ENCODE measurements around the gene RNPEP.

Gene RNPEP

GRCh38 chr1:202034683-202035462 is 52.4 kb downstream of the RNPEP start:
- H3K23ac ChIP-seq (ENCODE audit: low read length), result no peak overlapping the region
- peak overlapping the region; percentile 83 for H2BK12ac ChIP-seq (ENCODE audit: low read length)
- peaks cover 11% of the 10 kb centered on the region for H3K79me1 ChIP-seq (ENCODE audit: low read length)
- H3K18ac ChIP-seq (ENCODE audit: low read length), result peak overlapping the region; percentile 92
- H2BK120ac ChIP-seq (ENCODE audit: insufficient read depth, low read length, poor library complexity), result peak overlapping the region; percentile 95
- H2BK5ac ChIP-seq (ENCODE audit: low read depth, low read length, poor library complexity), result peak overlapping the region; percentile 91
- H3K79me2 ChIP-seq (ENCODE audit: control insufficient read depth, insufficient read depth, low read length, poor library complexity), result peaks cover 4% of the 10 kb centered on the region
- no peaks in the 10 kb centered on the region for H3K36me3 ChIP-seq (ENCODE audit: control insufficient read depth in 1 of 2, insufficient read depth in 2 of 2, low read length in 2 of 2)
- H3K27ac ChIP-seq (ENCODE audit: low read depth, low read length), result peak overlapping the region; percentile 79
- peak overlapping the region; percentile 4 for H3K4ac ChIP-seq (ENCODE audit: low read depth, low read length)
- H3K4me3 ChIP-seq (ENCODE audit: low read depth, low read length), result no peak overlapping the region
- H3K4me1 ChIP-seq (ENCODE audit: control insufficient read depth in 1 of 2, insufficient read depth in 2 of 2, low read length in 2 of 2), result peaks cover 7 to 8% of the 10 kb centered on the region in 2 experiments
- H4K8ac ChIP-seq (ENCODE audit: low read depth, low read length), result peak overlapping the region; percentile 61
- peak overlapping the region; percentile 82 for H2AK5ac ChIP-seq (ENCODE audit: low read length)
- DNase-seq, result peak; percentile 98
- peak overlapping the region; percentile 90 for H4K91ac ChIP-seq (ENCODE audit: low read depth, low read length)
- H3K9ac ChIP-seq (ENCODE audit: low read length), result peak overlapping the region; percentile 10
- no CpG with 5 or more reads among the region's 20 CpGs for WGBS (ENCODE audit: extremely low coverage, insufficient coverage, insufficient read length)
- peak overlapping the region; percentile 62 for H3K14ac ChIP-seq (ENCODE audit: low read length)
- peak overlapping the region; percentile 77 for H2AFZ ChIP-seq (ENCODE audit: insufficient read depth, low read length, poor library complexity)
- H3K4me2 ChIP-seq (ENCODE audit: low read length), result peak overlapping the region; percentile 54
- H3K9me3 ChIP-seq (ENCODE audit: insufficient read depth, low read depth, low read length), result no peaks in the 10 kb centered on the region
- peak overlapping the region; percentile 4 for H4K12ac ChIP-seq (ENCODE audit: low read depth, low read length)
- H3K27me3 ChIP-seq (ENCODE audit: insufficient read depth, low read length), result no peaks in the 10 kb centered on the region

GRCh38 chr1:202036595-202037387 is 54.3 kb downstream of the RNPEP start:
- peaks cover 4% of the 10 kb centered on the region for H3K79me2 ChIP-seq (ENCODE audit: control insufficient read depth, insufficient read depth, low read length, poor library complexity)
- H2AK5ac ChIP-seq (ENCODE audit: low read length), result peak overlapping the region; percentile 6
- H3K23ac ChIP-seq (ENCODE audit: low read length), result no peak overlapping the region
- H3K27ac ChIP-seq (ENCODE audit: low read depth, low read length), result no peak overlapping the region
- H3K36me3 ChIP-seq (ENCODE audit: control insufficient read depth in 1 of 2, insufficient read depth in 2 of 2, low read length in 2 of 2), result no peaks in the 10 kb centered on the region
- H4K12ac ChIP-seq (ENCODE audit: low read depth, low read length), result no peak overlapping the region
- peak overlapping the region; percentile 5 for H2BK120ac ChIP-seq (ENCODE audit: insufficient read depth, low read length, poor library complexity)
- no peak overlapping the region for H3K4me3 ChIP-seq (ENCODE audit: low read depth, low read length)
- H3K4ac ChIP-seq (ENCODE audit: low read depth, low read length), result no peak overlapping the region
- no peak for DNase-seq
- H3K14ac ChIP-seq (ENCODE audit: low read length), result no peak overlapping the region
- no peaks in the 10 kb centered on the region for H3K9me3 ChIP-seq (ENCODE audit: insufficient read depth, low read depth, low read length)
- no peak overlapping the region for H3K4me2 ChIP-seq (ENCODE audit: low read length)
- H3K79me1 ChIP-seq (ENCODE audit: low read length), result peaks cover 11% of the 10 kb centered on the region
- no peak overlapping the region for H2AFZ ChIP-seq (ENCODE audit: insufficient read depth, low read length, poor library complexity)
- peaks cover 7 to 8% of the 10 kb centered on the region in 2 experiments for H3K4me1 ChIP-seq (ENCODE audit: control insufficient read depth in 1 of 2, insufficient read depth in 2 of 2, low read length in 2 of 2)
- no peaks in the 10 kb centered on the region for H3K27me3 ChIP-seq (ENCODE audit: insufficient read depth, low read length)
- WGBS (ENCODE audit: extremely low coverage, insufficient coverage, insufficient read length), result no CpG with 5 or more reads among the region's 9 CpGs
- H2BK12ac ChIP-seq (ENCODE audit: low read length), result peak overlapping the region; percentile 76
- H3K9ac ChIP-seq (ENCODE audit: low read length), result no peak overlapping the region
- H3K18ac ChIP-seq (ENCODE audit: low read length), result no peak overlapping the region
- no peak overlapping the region for H4K91ac ChIP-seq (ENCODE audit: low read depth, low read length)
- H2BK5ac ChIP-seq (ENCODE audit: low read depth, low read length, poor library complexity), result no peak overlapping the region
- no peak overlapping the region for H4K8ac ChIP-seq (ENCODE audit: low read depth, low read length)

GRCh38 chr1:202037706-202038296 is 55.4 kb downstream of the RNPEP start:
- Histone ChIP-seq H3K9me3 (ENCODE audit: insufficient read depth, low read depth, low read length) (no peaks in the 10 kb centered on the region), H4K91ac (ENCODE audit: low read depth, low read length) (no peak overlapping the region), H4K8ac (ENCODE audit: low read depth, low read length) (no peak overlapping the region), H3K9ac (ENCODE audit: low read length) (no peak overlapping the region), H2BK120ac (ENCODE audit: insufficient read depth, low read length, poor library complexity) (no peak overlapping the region), H3K79me2 (ENCODE audit: control insufficient read depth, insufficient read depth, low read length, poor library complexity) (peaks cover 4% of the 10 kb centered on the region), H2BK5ac (ENCODE audit: low read depth, low read length, poor library complexity) (no peak overlapping the region), H3K14ac (ENCODE audit: low read length) (no peak overlapping the region), H2AK5ac (ENCODE audit: low read length) (no peak overlapping the region), H3K4ac (ENCODE audit: low read depth, low read length) (no peak overlapping the region), H3K4me3 (ENCODE audit: low read depth, low read length) (no peak overlapping the region), H2BK12ac (ENCODE audit: low read length) (no peak overlapping the region), H3K23ac (ENCODE audit: low read length) (no peak overlapping the region), H3K27ac (ENCODE audit: low read depth, low read length) (no peak overlapping the region), H2AFZ (ENCODE audit: insufficient read depth, low read length, poor library complexity) (no peak overlapping the region), H3K18ac (ENCODE audit: low read length) (no peak overlapping the region), H3K36me3 (ENCODE audit: control insufficient read depth in 1 of 2, insufficient read depth in 2 of 2, low read length in 2 of 2) (no peaks in the 10 kb centered on the region), H3K4me2 (ENCODE audit: low read length) (no peak overlapping the region), H3K79me1 (ENCODE audit: low read length) (peaks cover 11% of the 10 kb centered on the region), H3K4me1 (ENCODE audit: control insufficient read depth in 1 of 2, insufficient read depth in 2 of 2, low read length in 2 of 2) (peaks cover 7 to 8% of the 10 kb centered on the region in 2 experiments), H4K12ac (ENCODE audit: low read depth, low read length) (no peak overlapping the region), H3K27me3 (ENCODE audit: insufficient read depth, low read length) (no peaks in the 10 kb centered on the region)
- peak in 1 of 2 donors; percentile 58 for DNase-seq
- no CpG with 5 or more reads among the region's 4 CpGs for WGBS (ENCODE audit: extremely low coverage, insufficient coverage, insufficient read length)

- no peak overlapping the region for H2BK120ac ChIP-seq (ENCODE audit: insufficient read depth, low read length, poor library complexity)
- no peaks in the 10 kb centered on the region for H3K9me3 ChIP-seq (ENCODE audit: insufficient read depth, low read depth, low read length)
- peak overlapping the region; percentile 39 for H3K4me3 ChIP-seq (ENCODE audit: low read depth, low read length)
- no peak overlapping the region for H4K12ac ChIP-seq (ENCODE audit: low read depth, low read length)
- no peak overlapping the region for H3K4ac ChIP-seq (ENCODE audit: low read depth, low read length)
- no peak overlapping the region for H3K14ac ChIP-seq (ENCODE audit: low read length)
- no peak overlapping the region for H2AFZ ChIP-seq (ENCODE audit: insufficient read depth, low read length, poor library complexity)
- no peaks in the 10 kb centered on the region for H3K36me3 ChIP-seq (ENCODE audit: control insufficient read depth in 1 of 2, insufficient read depth in 2 of 2, low read length in 2 of 2)
- H2AK5ac ChIP-seq (ENCODE audit: low read length), result no peak overlapping the region
- no peak overlapping the region for H3K4me2 ChIP-seq (ENCODE audit: low read length)
- no CpG with 5 or more reads among the region's 2 CpGs for WGBS (ENCODE audit: extremely low coverage, insufficient coverage, insufficient read length)
- no peak overlapping the region for H3K23ac ChIP-seq (ENCODE audit: low read length)
- peaks cover 4% of the 10 kb centered on the region for H3K79me2 ChIP-seq (ENCODE audit: control insufficient read depth, insufficient read depth, low read length, poor library complexity)
- H4K8ac ChIP-seq (ENCODE audit: low read depth, low read length), result no peak overlapping the region
- no peak overlapping the region for H3K9ac ChIP-seq (ENCODE audit: low read length)
- no peak overlapping the region for H2BK12ac ChIP-seq (ENCODE audit: low read length)
- H3K27me3 ChIP-seq (ENCODE audit: insufficient read depth, low read length), result no peaks in the 10 kb centered on the region
- peaks cover 7% of the 10 kb centered on the region in 2 experiments for H3K4me1 ChIP-seq (ENCODE audit: control insufficient read depth in 1 of 2, insufficient read depth in 2 of 2, low read length in 2 of 2)
- H3K18ac ChIP-seq (ENCODE audit: low read length), result no peak overlapping the region
- H4K91ac ChIP-seq (ENCODE audit: low read depth, low read length), result no peak overlapping the region
- no peak overlapping the region for H3K27ac ChIP-seq (ENCODE audit: low read depth, low read length)
- no peak for DNase-seq
- H2BK5ac ChIP-seq (ENCODE audit: low read depth, low read length, poor library complexity), result no peak overlapping the region
- H3K79me1 ChIP-seq (ENCODE audit: low read length), result peaks cover 11% of the 10 kb centered on the region
Measured at GRCh38 chr1:202038688-202039346, 56.4 kb downstream of the RNPEP start.

All from trophoblast cell (in vitro differentiated cells and primary cell).